GM12892 (cell line): Measurements from ENCODE around the gene HINT1.

ENCODE experiments used
- POLR2A ChIP-seq: IDR thresholded peaks from 2 replicates; pipeline ENCODE4 v1.6.1; 2011; ENCODE audit warnings: low read depth, low read length, control low read depth
- TAF1 ChIP-seq: IDR thresholded peaks from 2 replicates; pipeline ENCODE4 v1.6.1; 2011; ENCODE audit warnings: low read depth, mild to moderate bottlenecking, control low read depth, low read length, borderline replicate concordance

DNA sequence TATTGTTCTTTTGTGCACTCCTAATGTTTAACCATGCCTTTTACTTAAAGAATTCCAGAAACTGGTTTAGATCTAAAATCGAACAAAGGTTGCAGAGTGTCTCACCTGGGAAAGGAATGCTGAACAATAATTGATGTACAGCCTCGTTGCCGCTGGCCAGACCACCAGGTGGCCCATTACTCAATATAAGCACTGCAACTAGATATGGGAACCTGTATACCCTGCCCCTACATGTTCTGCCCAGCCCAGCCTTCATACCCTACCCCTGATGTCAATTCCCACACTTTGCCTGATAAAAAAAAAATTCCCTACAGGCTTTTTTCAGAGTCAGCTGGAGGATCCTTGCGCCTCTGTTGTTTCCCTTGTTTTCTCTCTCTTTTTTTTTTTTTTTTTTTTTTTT, 13.8 kb downstream of the HINT1 start:
- TF ChIP-seq POLR2A (no peak), TAF1 (no peak)
